GM23338 (cell line): ENCODE data around the gene SIRPB1. TPM values are rescaled to one million over a fixed set of nuclear protein-coding genes. Genes with fewer than 3 reads are reported as not detected.

Experiments used
- ATAC-seq: fragments of 200-7000 bp; cut with Tn5 transposase; 3 replicates; pipeline ENCODE4 v1.9.1; 2020
- DNase-seq: peaks from one replicate; pipeline ENCODE4 v3.0.0-alpha.2; 2015; ENCODE audit warnings: low spot score
- H2AFZ ChIP-seq: fragments of 200-600 bp; sonication (generic); 2 replicates; pipeline ENCODE4 v1.8.0; 2016; ENCODE audit warnings: antibody characterized with exemption, mild to moderate bottlenecking, moderate library complexity
- H3F3A ChIP-seq: fragments of 200-600 bp; sonication (generic); replicated peaks from 2 replicates; pipeline ENCODE4 v1.8.0; 2017; ENCODE audit warnings: antibody characterized with exemption, mixed run types, low read depth
- H3K27ac ChIP-seq: fragments of 200-600 bp; sonication (generic); 2 replicates; pipeline ENCODE4 v1.6.1; 2016; ENCODE audit warnings: low read depth
- H3K27me3 ChIP-seq: fragments of 200-600 bp; sonication (generic); 2 replicates; pipeline ENCODE4 v1.8.0; 2016; ENCODE audit warnings: mild to moderate bottlenecking, mixed run types, moderate library complexity; ENCODE audit not compliant: insufficient read depth
- H3K36me3 ChIP-seq: fragments of 200-600 bp; sonication (generic); 2 replicates; pipeline ENCODE4 v1.8.0; 2016; ENCODE audit warnings: mild to moderate bottlenecking; ENCODE audit not compliant: insufficient read depth
- H3K4me1 ChIP-seq: fragments of 200-600 bp; sonication (generic); 2 replicates; pipeline ENCODE4 v1.8.0; 2016; ENCODE audit warnings: mild to moderate bottlenecking, moderate library complexity; ENCODE audit not compliant: insufficient read depth
- H3K4me2 ChIP-seq: fragments of 200-600 bp; sonication (generic); 2 replicates; pipeline ENCODE4 v1.7.1; 2017; ENCODE audit warnings: mixed run types
- H3K4me3 ChIP-seq: fragments of 200-600 bp; sonication (generic); 2 replicates; pipeline ENCODE4 v1.6.1; 2016; ENCODE audit warnings: mixed run types
- H3K79me2 ChIP-seq: fragments of 200-600 bp; sonication (generic); replicated peaks from 2 replicates; pipeline ENCODE4 v1.8.0; 2017; ENCODE audit warnings: mild to moderate bottlenecking; ENCODE audit not compliant: insufficient read depth
- H3K9me2 ChIP-seq: fragments of 200-600 bp; sonication (generic); 2 replicates; pipeline ENCODE4 v1.8.0; 2017; ENCODE audit not compliant: insufficient read depth
- H4K20me1 ChIP-seq: fragments of 200-600 bp; sonication (generic); replicated peaks from 2 replicates; pipeline ENCODE4 v1.8.0; 2017; ENCODE audit warnings: mild to moderate bottlenecking; ENCODE audit not compliant: insufficient read depth
- H3K27ac Mint-ChIP-seq: 2 replicates; pipeline ENCODE4 v1.8.0; 2020; ENCODE audit warnings: inconsistent platforms, mild to moderate bottlenecking, moderate library complexity, mixed read lengths
- H3K27me3 Mint-ChIP-seq: 3 replicates; pipeline ENCODE4 v1.8.0; 2022; ENCODE audit warnings: low read depth, mild to moderate bottlenecking, moderate library complexity, mixed read lengths, inconsistent platforms; ENCODE audit not compliant: insufficient read depth, poor library complexity
- H3K36me3 Mint-ChIP-seq: 3 replicates; pipeline ENCODE4 v1.8.0; 2021; ENCODE audit warnings: low read depth, mild to moderate bottlenecking, inconsistent platforms, moderate library complexity, mixed read lengths
- H3K4me1 Mint-ChIP-seq: 3 replicates; pipeline ENCODE4 v1.8.0; 2020; ENCODE audit warnings: mild to moderate bottlenecking, inconsistent platforms, mixed read lengths
- H3K4me3 Mint-ChIP-seq: 3 replicates; pipeline ENCODE4 v1.8.0; 2021; ENCODE audit warnings: moderate library complexity, mild to moderate bottlenecking, inconsistent platforms, mixed read lengths
- H3K9me3 Mint-ChIP-seq: 3 replicates; pipeline ENCODE4 v1.8.0; 2020; ENCODE audit warnings: moderate library complexity, mild to moderate bottlenecking, inconsistent platforms, mixed read lengths
- CREB1 ChIP-seq: fragments of 250-450 bp; sonication (Bioruptor Pico); IDR thresholded peaks from 2 replicates; pipeline ENCODE4 v1.5.0; 2020; ENCODE audit warnings: low read depth, mild to moderate bottlenecking, moderate library complexity
- CTCF ChIP-seq, 2 experiments: fragments of 200-600 bp in 1 of 2; sonication (generic) in 1 of 2; conservative IDR thresholded peaks; 2 replicates each; pipeline versions ENCODE4 v1.5.1 to v1.6.1; 2016 to 2017; ENCODE audit warnings: antibody characterized with exemption in 2 of 2, low read depth in 2 of 2, mild to moderate bottlenecking in 2 of 2, moderate library complexity in 1 of 2
- EZH2 ChIP-seq: fragments of 200-600 bp; sonication (generic); IDR thresholded peaks from one replicate; pipeline ENCODE4 v1.8.0; 2017; ENCODE audit warnings: antibody characterized with exemption, mild to moderate bottlenecking, low read depth; ENCODE audit not compliant: unreplicated experiment
- EZH2phosphoT487 ChIP-seq: fragments of 200-600 bp; sonication (generic); IDR thresholded peaks from one replicate; pipeline ENCODE4 v1.8.1; 2018; ENCODE audit warnings: antibody characterized with exemption; ENCODE audit not compliant: unreplicated experiment
- JUNB ChIP-seq: IDR thresholded peaks from one replicate; pipeline ENCODE4 v1.6.1; 2016; ENCODE audit warnings: antibody characterized with exemption; ENCODE audit not compliant: unreplicated experiment
- NANOG ChIP-seq: IDR thresholded peaks from 2 replicates; pipeline ENCODE4 v1.6.1; 2016; ENCODE audit warnings: antibody characterized with exemption, borderline replicate concordance
- POLR2AphosphoS5 ChIP-seq: IDR thresholded peaks from 2 replicates; pipeline ENCODE4 v1.6.1; 2016; ENCODE audit warnings: antibody characterized with exemption, low read depth
- STAT1 ChIP-seq: IDR thresholded peaks from one replicate; pipeline ENCODE4 v1.6.1; 2016; ENCODE audit warnings: antibody characterized with exemption; ENCODE audit not compliant: unreplicated experiment
- ZNF114 ChIP-seq: fragments of 250-450 bp; sonication (Bioruptor Pico); IDR thresholded peaks from 2 replicates; pipeline ENCODE4 v1.5.0; 2020; ENCODE audit warnings: mild to moderate bottlenecking, moderate library complexity
- ZNF331 ChIP-seq: fragments of 250-450 bp; sonication (Bioruptor Pico); IDR thresholded peaks from 2 replicates; pipeline ENCODE4 v1.5.0; 2020; ENCODE audit warnings: low read depth, mild to moderate bottlenecking, moderate library complexity
- polyA plus RNA-seq: library from polyadenylated mRNA; unstranded; fragments of >200 nt; fragmentation: Nextera tagmentation; extraction: Ambion mirVana; gene quantifications from 2 replicates; pipeline ENCODE4 v1.2.1, GENCODE V29; 2016
- total RNA-seq: library from RNA; depleted of rRNA; stranded (reverse); fragments of >200 nt; shearing (Covaris generic); gene quantifications from 2 replicates; pipeline ENCODE4 v1.2.3, GENCODE V29; 2014
- TF ChIP-seq, protein P1 (sequence below): IDR thresholded peaks from one replicate; pipeline ENCODE4 v1.6.1; 2018; ENCODE audit warnings: antibody characterized with exemption; ENCODE audit not compliant: unreplicated experiment
- TF ChIP-seq, protein P2 (sequence below): IDR thresholded peaks from 2 replicates; pipeline ENCODE4 v1.6.1; 2016; ENCODE audit warnings: antibody characterized with exemption
- TF ChIP-seq, protein P3 (sequence below): fragments of 250-450 bp; sonication (Bioruptor Pico); IDR thresholded peaks from 2 replicates; pipeline ENCODE4 v1.5.0; 2020; ENCODE audit warnings: mild to moderate bottlenecking, moderate library complexity

Gene SIRPB1
- total and polyA plus RNA-seq, 2 experiments from 2014 or later: not detected

DNA sequence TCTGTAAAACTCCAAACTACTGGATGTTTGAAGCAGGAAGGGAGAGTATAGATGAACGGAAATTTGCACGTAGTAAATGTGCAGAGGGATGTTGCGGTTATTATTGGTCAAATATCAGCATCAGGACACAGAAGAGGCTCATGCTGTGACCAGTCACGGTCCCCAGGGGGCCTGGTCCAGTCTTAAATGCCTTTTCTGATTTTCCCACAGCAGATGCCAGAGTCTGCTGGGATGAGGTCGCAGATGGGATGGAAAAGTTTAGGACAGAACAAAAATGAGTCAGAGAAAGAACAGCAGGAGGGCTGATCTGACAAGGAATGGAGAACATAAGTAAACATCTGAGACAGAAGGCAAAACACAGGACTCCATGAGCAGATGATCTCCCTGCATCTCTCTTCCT, 49.5 kb upstream of the SIRPB1 start:
- no peak overlapping the region for H3K27ac Mint-ChIP-seq
- H4K20me1 ChIP-seq: no peaks in the 10 kb centered on the region

More for the DNA sequence above, 49.5 kb upstream of the SIRPB1 start:
- Mint-ChIP-seq H3K4me1 (peaks cover 2% of the 10 kb centered on the region; the same call in 1 of the 3 replicates), H3K36me3 (peaks cover 3% of the 10 kb centered on the region; the same call in 1 of the 3 replicates), H3K27me3 (no peaks in the 10 kb centered on the region), H3K9me3 (peaks cover 11% of the 10 kb centered on the region; the same call in 2 of the 3 replicates), H3K4me3 (no peak overlapping the region)
- no peaks in the 10 kb centered on the region for H3K4me1 ChIP-seq
- no peak for TF ChIP-seq JUNB
- TF ChIP-seq EZH2phosphoT487: no peak
- TF ChIP-seq POLR2AphosphoS5: no peak
- no peak for TF ChIP-seq STAT1
- TF ChIP-seq, protein P1, sequence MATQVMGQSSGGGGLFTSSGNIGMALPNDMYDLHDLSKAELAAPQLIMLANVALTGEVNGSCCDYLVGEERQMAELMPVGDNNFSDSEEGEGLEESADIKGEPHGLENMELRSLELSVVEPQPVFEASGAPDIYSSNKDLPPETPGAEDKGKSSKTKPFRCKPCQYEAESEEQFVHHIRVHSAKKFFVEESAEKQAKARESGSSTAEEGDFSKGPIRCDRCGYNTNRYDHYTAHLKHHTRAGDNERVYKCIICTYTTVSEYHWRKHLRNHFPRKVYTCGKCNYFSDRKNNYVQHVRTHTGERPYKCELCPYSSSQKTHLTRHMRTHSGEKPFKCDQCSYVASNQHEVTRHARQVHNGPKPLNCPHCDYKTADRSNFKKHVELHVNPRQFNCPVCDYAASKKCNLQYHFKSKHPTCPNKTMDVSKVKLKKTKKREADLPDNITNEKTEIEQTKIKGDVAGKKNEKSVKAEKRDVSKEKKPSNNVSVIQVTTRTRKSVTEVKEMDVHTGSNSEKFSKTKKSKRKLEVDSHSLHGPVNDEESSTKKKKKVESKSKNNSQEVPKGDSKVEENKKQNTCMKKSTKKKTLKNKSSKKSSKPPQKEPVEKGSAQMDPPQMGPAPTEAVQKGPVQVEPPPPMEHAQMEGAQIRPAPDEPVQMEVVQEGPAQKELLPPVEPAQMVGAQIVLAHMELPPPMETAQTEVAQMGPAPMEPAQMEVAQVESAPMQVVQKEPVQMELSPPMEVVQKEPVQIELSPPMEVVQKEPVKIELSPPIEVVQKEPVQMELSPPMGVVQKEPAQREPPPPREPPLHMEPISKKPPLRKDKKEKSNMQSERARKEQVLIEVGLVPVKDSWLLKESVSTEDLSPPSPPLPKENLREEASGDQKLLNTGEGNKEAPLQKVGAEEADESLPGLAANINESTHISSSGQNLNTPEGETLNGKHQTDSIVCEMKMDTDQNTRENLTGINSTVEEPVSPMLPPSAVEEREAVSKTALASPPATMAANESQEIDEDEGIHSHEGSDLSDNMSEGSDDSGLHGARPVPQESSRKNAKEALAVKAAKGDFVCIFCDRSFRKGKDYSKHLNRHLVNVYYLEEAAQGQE: no peak
- TF ChIP-seq ZNF331 (CRISPR knock-in tag): no peak
- no peak for TF ChIP-seq EZH2
- TF ChIP-seq, protein P2, sequence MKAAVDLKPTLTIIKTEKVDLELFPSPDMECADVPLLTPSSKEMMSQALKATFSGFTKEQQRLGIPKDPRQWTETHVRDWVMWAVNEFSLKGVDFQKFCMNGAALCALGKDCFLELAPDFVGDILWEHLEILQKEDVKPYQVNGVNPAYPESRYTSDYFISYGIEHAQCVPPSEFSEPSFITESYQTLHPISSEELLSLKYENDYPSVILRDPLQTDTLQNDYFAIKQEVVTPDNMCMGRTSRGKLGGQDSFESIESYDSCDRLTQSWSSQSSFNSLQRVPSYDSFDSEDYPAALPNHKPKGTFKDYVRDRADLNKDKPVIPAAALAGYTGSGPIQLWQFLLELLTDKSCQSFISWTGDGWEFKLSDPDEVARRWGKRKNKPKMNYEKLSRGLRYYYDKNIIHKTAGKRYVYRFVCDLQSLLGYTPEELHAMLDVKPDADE: no peak
- no peak for TF ChIP-seq NANOG
- TF ChIP-seq CREB1 (CRISPR knock-in tag): no peak
- TF ChIP-seq CTCF (conservative IDR thresholded peaks at IDR 0.05; ENCODE audit: low read depth in 2 of 2): no peak
- TF ChIP-seq, protein P3, sequence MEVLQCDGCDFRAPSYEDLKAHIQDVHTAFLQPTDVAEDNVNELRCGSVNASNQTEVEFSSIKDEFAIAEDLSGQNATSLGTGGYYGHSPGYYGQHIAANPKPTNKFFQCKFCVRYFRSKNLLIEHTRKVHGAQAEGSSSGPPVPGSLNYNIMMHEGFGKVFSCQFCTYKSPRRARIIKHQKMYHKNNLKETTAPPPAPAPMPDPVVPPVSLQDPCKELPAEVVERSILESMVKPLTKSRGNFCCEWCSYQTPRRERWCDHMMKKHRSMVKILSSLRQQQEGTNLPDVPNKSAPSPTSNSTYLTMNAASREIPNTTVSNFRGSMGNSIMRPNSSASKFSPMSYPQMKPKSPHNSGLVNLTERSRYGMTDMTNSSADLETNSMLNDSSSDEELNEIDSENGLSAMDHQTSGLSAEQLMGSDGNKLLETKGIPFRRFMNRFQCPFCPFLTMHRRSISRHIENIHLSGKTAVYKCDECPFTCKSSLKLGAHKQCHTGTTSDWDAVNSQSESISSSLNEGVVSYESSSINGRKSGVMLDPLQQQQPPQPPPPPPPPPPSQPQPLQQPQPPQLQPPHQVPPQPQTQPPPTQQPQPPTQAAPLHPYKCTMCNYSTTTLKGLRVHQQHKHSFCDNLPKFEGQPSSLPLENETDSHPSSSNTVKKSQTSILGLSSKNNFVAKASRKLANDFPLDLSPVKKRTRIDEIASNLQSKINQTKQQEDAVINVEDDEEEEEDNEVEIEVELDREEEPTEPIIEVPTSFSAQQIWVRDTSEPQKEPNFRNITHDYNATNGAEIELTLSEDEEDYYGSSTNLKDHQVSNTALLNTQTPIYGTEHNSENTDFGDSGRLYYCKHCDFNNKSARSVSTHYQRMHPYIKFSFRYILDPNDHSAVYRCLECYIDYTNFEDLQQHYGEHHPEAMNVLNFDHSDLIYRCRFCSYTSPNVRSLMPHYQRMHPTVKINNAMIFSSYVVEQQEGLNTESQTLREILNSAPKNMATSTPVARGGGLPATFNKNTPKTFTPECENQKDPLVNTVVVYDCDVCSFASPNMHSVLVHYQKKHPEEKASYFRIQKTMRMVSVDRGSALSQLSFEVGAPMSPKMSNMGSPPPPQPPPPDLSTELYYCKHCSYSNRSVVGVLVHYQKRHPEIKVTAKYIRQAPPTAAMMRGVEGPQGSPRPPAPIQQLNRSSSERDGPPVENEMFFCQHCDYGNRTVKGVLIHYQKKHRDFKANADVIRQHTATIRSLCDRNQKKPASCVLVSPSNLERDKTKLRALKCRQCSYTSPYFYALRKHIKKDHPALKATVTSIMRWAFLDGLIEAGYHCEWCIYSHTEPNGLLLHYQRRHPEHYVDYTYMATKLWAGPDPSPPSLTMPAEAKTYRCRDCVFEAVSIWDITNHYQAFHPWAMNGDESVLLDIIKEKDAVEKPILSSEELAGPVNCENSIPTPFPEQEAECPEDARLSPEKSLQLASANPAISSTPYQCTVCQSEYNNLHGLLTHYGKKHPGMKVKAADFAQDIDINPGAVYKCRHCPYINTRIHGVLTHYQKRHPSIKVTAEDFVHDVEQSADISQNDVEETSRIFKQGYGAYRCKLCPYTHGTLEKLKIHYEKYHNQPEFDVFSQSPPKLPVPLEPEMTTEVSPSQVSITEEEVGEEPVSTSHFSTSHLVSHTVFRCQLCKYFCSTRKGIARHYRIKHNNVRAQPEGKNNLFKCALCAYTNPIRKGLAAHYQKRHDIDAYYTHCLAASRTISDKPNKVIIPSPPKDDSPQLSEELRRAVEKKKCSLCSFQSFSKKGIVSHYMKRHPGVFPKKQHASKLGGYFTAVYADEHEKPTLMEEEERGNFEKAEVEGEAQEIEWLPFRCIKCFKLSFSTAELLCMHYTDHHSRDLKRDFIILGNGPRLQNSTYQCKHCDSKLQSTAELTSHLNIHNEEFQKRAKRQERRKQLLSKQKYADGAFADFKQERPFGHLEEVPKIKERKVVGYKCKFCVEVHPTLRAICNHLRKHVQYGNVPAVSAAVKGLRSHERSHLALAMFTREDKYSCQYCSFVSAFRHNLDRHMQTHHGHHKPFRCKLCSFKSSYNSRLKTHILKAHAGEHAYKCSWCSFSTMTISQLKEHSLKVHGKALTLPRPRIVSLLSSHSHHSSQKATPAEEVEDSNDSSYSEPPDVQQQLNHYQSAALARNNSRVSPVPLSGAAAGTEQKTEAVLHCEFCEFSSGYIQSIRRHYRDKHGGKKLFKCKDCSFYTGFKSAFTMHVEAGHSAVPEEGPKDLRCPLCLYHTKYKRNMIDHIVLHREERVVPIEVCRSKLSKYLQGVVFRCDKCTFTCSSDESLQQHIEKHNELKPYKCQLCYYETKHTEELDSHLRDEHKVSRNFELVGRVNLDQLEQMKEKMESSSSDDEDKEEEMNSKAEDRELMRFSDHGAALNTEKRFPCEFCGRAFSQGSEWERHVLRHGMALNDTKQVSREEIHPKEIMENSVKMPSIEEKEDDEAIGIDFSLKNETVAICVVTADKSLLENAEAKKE (CRISPR knock-in tag): no peak
- TF ChIP-seq ZNF114 (CRISPR knock-in tag): no peak
- H3K4me2 ChIP-seq: no peak overlapping the region
- no peaks in the 10 kb centered on the region for H3F3A ChIP-seq
- no peak for DNase-seq
- peaks cover 11% of the 10 kb centered on the region for H3K9me2 ChIP-seq
- no peak overlapping the region for H2AFZ ChIP-seq
- H3K4me3 ChIP-seq: no peak overlapping the region
- ATAC-seq: no peak
- H3K36me3 ChIP-seq: no peaks in the 10 kb centered on the region
- no peaks in the 10 kb centered on the region for H3K79me2 ChIP-seq
- H3K27ac ChIP-seq: no peak overlapping the region
- no peaks in the 10 kb centered on the region for H3K27me3 ChIP-seq
